Left ventricle myocardium superior (tissue), 1 donor: ENCODE measurements around the gene GSTA5. TPM values are rescaled to one million over a fixed set of nuclear protein-coding genes. Genes with fewer than 3 reads are reported as not detected.
"Not testable (repeated sequence)": the region's sequence is repeated elsewhere in the genome, so short reads cannot be mapped to it uniquely, and the experiment has no call there.

Experiments
- ATAC-seq: fragments of 200-7000 bp; cut with Tn5 transposase; one replicate; pipeline ENCODE4 v1.9.1; 2020; ENCODE audit warnings: mild to moderate bottlenecking, moderate library complexity
- DNase-seq: peaks from one replicate; pipeline ENCODE4 v3.0.0-alpha.2; 2020
- intact Hi-C: fragments of 100-400 bp; cut with micrococcal nuclease; formaldehyde crosslinking; loops from one replicate; pipeline ENCODE4 v1.11.0; 2022
- long read RNA-seq: library from polyadenylated mRNA; unstranded; transcript quantifications from one replicate; pipeline ENCODE4 v2.0.0, GENCODE V29; 2021
- total RNA-seq: library from RNA; stranded (reverse); fragmentation: NEBNext Ultra II Directional; extraction: Animal tissue kit (Norgen Biotek cat#: 25700); gene quantifications from one replicate; pipeline ENCODE4 v1.2.1, GENCODE V29; 2021
- donor health status: DM: no; HTN: yes; CAD: no; lungs with severe emphysema.

The GSTA5 gene
- total RNA-seq, result not detected
- long read RNA-seq, result 0 reads

DNA sequence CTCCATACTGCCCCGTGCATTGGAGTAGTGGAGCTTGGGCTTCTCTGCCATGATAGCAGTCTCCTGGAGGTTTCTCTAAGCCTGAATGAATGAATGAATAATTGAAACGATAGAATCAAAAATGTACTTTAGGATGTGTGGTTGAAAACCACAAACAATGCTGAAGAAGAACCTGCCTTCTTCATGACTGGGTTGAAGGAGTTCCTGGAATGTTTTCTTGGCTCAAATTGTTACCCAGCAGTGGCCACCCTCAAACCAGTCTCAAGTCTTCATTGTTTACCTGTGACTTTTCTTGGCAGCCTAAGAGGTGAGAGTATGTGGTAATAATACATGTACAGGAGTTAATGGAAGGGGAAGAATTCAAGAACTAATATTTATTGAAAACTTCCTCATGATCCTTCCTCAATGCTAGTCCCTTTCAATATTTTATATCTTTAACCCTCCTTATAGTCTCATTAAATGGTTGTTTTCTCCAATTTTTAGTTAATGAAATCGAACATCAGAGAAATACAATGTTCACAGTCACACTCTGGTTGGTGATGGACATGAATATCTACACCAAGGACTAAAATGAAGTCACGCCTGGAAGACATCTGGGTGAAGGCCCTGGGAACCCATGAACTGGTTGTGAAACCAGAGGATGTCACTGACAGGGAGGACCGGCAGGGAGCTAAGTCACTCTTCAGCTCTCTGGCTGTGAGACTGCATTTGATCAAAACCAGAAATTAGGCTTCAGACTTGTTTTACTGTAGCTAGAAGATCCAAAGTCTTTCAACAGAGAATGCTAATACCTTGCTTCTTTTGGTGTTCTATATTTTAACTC, at the start of gene GSTA5:
Gene GSTA5 (minus strand): TSS at position 51 of the 823 bp plus-strand sequence.
- no peak for DNase-seq
- no peak for ATAC-seq
- intact Hi-C loops, result no loop called here

DNA sequence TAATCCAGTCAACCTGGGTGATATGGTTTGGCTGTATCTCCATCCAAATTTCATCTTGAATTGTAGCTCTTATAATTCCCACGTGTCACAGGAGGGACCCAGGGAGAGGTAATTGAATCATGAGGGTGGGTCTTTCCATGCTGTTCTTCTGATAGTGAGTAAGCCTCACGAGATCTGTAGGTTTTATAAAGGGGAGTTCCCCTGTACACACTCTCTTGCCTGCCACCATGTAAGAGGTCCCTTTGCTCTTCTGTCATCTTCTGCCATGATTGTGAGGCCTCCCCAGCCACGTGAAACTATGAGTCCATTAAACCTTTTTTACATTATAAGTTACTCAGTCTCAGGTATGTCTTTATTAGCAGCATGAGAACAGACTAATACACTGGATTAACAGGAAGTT, 49.4 kb upstream of the GSTA5 start:
- no peak for DNase-seq
- intact Hi-C loops, result no loop called here
- no peak for ATAC-seq

DNA sequence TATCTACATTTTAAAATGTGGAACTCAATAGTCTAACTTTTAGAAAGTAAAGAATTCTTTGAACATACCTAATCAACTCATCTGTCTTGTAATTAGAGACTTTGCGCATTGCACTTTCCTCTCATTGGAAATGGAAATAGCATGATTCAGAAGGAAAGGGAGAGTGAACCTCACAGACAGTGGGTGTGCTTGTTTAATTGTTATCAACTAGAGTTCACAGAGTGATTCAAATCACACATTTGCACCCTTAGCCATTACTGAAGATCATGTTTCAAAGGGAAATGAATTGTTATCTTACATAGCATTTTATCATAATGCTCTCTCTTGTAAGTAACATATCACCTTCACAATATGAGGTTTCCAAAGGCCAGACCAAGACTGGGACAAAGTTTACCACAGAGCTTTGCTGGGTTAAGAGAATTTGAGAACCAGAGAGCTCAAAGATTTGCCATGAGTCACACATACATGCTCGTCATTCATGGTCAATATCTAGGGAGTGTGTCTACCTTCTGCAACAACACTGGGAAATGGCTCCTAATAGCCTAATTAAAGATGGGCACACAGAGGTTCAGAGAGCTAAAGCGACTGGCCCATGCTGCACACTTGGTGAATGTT, 47.4 kb upstream of the GSTA5 start:
- DNase-seq (no peak), ATAC-seq (no peak)

DNA sequence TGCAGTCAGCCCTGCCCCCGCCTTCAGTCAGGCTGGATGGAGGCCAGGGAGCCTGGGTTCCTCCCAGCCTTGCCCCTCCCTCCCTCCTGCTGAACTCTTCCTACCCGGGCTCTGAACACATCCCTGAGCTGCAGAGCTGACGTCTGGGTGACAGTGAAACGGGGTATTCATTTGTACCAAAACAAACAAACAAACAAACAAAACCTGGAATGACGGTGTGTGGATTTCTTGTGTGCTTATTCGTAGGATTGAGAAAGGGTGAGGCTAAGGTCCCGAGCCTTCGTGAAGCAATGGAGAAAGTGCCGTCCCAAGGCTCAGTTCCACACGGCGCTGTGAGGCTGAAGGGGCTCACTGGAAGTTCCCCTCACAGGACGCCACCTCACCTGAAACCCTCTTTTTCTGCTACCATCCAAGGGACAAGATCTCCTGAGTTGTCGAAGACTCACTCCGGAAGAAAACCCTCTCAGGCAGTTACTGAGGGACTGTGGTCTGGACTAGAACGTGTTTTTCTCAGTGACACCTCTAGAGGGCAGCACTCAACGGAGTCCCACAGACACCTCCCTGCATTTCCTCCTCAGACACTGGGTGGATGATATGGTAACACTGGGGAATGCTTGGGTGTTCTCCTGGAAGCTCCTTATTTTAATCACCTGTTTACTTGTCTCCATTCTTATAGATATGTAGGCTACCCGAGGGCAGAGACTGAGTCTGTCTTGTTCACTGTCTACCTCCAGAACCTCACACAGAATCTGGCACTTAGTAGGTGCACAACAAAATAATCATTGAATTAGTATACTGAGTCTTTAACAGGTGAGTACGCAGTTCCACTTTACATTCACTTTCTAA, 41.6 kb upstream of the GSTA5 start:
- ATAC-seq, result peak; percentile 100
- peak; percentile 48 for DNase-seq
- intact Hi-C loops, result loop anchor here (10.0 kb wide), 1 partner anchor 173 kb away; no protein-coding TSS in a partner anchor

More for the DNA sequence above, 47.4 kb upstream of the GSTA5 start:
- intact Hi-C loops, result loop anchor here (10.0 kb wide), 1 partner anchor 167 kb away; no protein-coding TSS in a partner anchor

DNA sequence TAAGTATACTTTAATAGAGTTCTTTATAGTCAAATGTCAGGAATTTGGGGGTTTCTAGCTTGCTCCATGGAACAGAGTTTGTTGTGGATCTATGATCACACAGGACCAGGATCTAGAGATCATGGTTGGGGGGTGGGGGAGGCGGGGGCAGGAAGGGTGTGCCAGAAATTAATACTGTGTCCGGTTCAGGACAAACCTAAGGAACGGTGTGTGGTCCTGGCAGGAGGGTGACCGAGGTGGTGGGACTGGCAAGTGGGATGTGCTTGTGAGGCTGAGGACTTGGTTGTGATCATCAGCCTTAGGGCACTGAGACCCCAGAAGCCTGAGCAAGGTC, 41.0 kb upstream of the GSTA5 start:
- intact Hi-C loops, result loop anchor here (10.0 kb wide), 1 partner anchor 173 kb away; no protein-coding TSS in a partner anchor
- ATAC-seq (no peak), DNase-seq (no peak)

DNA sequence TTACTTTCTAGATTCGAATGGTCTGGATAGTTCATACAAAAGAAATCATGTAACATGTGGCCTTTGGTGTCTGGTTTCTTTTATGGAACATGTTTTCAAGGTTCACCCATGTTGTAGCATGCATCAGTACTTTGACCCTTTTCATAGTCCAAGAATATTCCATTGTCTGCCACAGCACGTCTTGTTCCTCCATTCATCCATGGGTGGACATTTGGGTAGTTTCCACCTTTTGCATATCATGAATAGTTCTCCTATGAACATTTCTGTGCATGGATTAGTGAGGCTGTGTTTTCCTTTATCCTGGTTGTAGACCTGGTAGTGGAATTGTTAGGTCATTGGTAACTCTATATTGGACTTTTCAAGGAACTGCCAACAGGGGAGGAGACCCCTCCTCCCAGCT, 37.2 kb upstream of the GSTA5 start:
- ATAC-seq, result no peak
- intact Hi-C loops, result no loop called here

DNA sequence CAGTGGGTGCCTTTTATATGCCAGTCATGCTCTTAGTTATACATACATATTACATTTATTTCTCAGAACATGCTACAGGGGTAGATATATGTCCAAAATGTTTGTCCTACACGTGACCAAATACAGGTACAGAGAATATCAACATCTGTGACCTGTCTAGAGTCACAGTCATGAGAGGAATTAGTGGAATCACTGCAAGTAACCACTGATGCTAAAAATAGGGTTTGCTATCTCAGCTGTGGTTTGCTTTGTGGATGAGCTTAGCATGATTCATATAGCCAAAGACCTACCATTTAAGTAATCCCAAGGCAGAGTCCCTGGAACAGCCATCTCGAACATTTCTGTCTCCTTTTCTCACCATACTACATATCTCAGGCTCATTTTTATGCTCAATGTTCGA, 36.6 kb upstream of the GSTA5 start:
- DNase-seq (no peak), ATAC-seq (no peak)
- intact Hi-C loops, result no loop called here

More for the DNA sequence above, 37.2 kb upstream of the GSTA5 start:
- no peak for DNase-seq

DNA sequence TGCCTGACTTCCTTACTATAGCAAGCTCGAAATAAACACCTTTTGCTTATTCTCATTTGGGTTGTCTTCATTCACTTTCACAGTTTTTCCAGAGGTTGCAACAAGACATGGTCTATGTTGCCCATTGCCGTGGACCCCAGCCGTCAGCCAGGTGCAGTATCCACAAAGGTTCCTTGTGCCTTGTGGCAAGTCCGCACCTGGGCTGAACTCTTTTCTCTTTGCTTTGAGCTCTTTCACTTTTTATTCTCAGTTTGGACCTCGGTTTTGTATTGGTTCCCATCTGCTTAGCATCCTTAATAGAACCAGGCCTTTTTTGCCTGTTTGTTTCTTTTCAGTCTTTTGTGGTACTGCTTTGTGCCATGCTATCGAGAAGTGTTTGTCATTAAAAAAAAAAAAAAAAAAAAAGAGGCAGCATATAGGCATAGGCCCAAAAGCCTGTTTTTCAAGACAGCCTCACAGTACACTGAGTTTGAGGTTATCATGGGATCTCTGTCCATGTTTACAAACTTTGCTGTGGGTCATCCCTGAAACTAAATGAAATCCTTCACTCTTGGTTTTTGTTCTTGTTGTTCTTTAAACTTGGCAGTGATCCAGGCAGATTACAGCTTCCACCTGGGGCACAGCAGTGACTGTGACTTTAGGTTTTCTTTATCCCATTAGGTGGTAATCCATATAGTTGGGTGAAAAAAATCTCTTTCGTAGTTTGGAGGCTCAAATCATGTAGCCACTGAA, 35.6 kb upstream of the GSTA5 start:
- ATAC-seq, result no peak
- intact Hi-C loops, result no loop called here
- DNase-seq, result no peak

DNA sequence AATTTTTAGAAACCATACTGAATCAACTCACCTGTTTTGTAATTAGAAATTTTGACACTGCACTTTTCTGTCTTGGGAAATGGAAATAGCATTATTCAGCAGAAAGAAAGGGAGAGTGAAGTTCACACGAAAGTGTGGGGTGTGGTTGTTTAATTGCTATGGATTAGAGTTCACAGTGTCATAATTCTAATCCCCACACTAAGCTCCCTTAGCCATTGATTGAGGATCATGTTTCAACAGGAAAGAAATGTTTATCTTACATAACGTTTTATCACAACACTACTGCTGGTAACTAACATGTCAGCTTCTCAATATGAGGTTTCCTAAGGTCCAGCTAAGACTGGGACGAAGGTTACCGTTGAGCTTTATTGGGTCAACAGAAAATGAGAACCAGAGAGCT, 31.4 kb upstream of the GSTA5 start:
- DNase-seq, result no peak
- no peak for ATAC-seq
- intact Hi-C loops, result no loop called here

DNA sequence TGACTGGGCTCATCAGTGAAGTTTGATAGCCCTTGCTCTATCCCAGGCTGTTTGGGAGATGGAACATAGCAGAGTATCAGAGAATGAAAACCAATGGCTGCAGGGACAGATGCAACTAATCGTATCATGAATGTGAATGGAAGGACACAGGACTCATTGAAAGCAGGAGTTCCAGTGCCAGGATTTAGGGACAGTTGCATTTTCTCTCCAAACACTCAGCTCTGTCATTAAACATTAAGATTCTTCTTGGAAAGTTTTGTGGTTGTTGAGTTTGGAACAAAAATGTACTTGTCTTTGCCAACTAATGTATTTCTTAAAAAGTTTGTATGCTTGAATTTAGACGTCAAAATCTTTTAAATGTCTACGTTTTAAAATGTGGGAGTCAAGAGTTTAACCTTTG, 31.0 kb upstream of the GSTA5 start:
- intact Hi-C loops, result no loop called here
- DNase-seq (no peak), ATAC-seq (no peak)

DNA sequence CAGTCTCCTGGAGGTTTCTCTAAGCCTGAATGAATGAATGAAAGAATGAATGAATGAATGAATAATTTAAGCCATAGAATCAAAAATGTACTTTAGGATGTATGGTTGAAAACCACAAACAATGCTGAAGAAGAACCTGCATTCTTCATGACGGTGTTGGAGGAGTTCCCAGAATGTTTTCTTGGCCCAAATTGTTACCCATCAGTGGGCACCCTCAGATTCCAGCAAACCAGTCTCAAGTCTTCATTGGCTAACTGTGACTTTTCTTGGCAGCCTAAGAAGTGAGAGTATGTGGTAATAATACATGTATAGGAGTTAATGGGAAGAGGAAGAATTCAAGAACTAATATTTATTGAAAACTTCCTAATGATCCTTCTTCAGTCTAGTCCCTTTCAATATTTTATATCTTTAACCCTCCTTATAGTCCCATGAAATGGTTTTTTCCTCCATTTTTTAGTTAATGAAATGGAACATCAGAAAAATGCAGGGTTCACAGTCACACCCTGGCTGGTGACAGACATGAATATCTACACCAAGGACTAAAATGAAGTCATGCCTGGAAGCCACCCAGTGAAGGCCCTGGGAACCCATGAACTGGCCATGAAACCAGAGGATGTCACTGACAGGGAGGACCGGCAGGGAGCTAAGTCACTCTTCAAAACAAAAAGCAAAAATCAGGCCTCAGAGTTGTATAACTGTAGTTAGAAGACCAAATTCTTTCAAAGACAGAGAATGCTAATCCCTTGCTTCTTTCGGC, 29.9 kb upstream of the GSTA5 start:
- ATAC-seq, intact Hi-C loops, DNase-seq: not testable (repeated sequence)

DNA sequence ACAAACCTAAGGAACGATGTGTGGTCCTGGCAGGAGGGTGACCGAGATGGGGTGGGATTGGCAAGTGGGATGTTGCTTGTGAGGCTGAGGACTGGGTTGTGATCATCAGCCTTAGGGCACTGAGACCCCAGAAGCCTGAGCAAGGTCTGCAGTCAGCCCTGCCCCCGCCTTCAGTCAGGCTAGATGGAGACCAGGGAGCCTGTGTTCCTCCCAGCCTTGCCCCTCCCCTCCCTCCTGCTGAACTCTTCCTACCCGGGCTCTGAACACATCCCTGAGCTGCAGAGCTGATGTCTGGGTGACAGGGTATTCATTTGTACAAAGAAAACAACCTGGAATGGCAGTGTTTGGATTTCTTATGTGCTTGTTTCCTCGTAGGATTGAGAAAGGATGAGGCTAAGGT, 28.3 kb upstream of the GSTA5 start:
- ATAC-seq, DNase-seq, intact Hi-C loops: not testable (repeated sequence)

DNA sequence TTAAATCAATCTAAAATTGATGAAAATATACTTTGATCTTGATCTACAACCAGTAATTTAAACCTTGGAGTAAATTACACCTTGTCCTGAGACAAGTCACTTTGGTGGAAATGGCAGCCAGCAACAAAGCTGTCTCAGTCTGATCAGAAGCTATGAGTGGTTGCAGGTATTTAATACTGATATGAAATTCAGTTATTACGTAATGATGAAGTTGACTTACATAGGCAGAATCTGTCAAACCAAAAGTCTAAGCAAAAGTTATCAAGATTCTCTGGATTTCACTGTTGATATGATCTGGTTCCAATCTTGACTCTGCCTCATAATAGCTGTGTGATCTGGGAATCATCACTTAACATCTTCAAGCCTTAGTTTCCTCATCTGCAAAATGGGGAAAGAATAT, 27.6 kb upstream of the GSTA5 start:
- no peak for DNase-seq
- intact Hi-C loops, result no loop called here
- no peak for ATAC-seq

DNA sequence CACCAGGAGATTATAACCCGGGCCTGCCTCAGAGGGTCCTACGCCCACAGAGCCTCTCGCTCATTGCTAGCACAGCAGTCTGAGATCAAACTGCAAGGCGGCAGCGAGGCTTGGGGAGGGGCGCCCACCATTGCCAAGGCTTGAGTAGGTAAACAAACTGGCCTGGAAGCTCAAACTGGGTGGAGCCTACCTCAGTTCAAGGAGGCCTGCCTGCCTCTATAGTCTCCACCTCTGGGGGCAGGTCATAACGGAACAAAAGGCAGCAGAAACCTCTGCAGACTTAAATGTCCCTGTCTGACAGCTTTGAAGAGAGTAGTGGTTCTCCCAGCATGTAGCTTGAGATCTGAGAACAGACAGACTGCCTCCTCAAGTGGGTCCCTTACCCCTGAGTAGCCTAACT, 20.5 kb upstream of the GSTA5 start:
- DNase-seq, ATAC-seq, intact Hi-C loops: not testable (repeated sequence)

DNA sequence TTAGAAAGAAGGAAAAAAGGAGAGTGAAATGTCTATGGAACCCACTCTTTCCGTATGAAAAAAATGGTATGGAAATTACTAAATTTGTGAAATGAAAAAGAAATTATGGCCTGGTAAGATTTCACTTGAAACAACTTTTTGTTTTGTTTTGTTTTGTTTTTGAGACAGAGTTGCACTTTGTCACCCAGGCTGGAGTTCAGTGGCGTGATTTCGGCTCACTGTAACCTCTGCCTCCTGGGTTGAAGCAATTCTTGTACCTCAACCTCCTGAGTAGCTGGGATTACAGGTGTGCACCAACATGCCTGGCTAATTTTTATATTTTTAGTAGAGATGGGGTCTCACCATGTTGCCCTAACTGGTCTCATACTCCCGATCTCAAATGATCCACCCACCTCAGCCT, 17.8 kb upstream of the GSTA5 start:
- intact Hi-C loops, result no loop called here
- no peak for DNase-seq
- ATAC-seq, result no peak

DNA sequence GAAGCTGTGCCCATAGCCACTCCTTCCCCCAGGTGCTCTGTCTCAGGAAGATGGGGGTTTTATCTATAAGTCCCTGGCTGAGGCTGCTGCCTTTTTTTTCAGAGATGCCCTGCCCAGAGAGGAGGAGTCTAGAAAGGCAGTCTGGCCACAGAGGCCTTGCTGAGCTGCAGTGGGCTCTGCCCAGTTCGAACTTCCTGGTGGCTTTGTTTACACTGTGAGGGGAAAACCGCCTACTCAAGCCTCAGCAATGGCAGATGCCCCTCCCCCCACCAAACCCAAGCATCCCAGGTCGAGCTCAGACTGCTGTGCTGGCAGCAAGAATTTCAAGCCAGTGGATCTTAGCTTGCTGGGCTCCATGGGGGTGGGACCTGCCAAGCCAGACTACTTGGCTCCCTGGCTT, 15.5 kb upstream of the GSTA5 start:
- ATAC-seq, DNase-seq, intact Hi-C loops: not testable (repeated sequence)

DNA sequence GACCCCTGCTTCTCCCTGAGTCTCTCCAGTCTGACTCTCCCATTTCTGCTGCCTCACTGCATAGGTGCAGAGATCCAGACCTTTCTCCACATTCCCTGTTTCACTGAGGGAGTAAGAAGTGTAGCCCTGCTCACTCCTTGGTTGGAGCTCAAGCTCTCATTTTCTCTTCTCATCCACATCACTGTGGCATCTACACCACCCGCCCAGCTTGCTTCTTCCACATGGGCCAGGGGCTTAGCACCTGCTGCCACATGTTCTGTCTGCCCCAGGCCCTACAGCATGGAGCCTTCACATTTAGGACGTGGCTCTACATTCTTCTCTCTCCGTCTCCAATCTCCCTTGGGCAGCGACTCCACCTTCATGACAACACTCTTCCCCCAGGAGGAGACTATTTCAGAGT, 8.5 kb upstream of the GSTA5 start:
- ATAC-seq, result no peak
- intact Hi-C loops, result no loop called here
- no peak for DNase-seq

DNA sequence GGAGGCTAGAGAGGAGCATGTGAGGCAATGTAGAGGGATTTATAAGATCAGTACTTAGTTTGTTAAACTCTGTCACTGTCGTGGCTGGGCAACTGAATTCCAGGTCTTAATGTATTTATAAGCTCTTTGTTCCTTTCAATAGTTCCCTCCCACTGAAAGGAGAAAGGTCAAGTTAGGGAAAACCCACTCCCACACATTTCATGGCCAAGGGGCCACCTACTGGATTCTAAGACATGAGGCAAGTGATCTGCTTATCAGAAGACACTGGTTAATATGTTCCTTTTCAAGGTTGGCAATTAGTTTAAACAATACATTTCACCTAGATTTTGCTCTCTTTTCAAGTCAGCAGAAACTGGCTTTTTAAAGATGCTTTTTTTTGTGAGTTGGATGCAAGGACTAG, 5.4 kb upstream of the GSTA5 start:
- DNase-seq, result no peak
- no peak for ATAC-seq
- intact Hi-C loops, result no loop called here
